DMS153 treated with DMSO at 0.1 percent for 48 hours (cell line): ENCODE measurements around the gene ZNF556.
"Not testable (repeated sequence)": the region's sequence is repeated elsewhere in the genome, so short reads cannot be mapped to it uniquely, and the experiment has no call there.

ENCODE experiments used
- DNase-seq: peaks from one replicate; lab custom pipeline; 2025; ENCODE audit not compliant: unreplicated experiment; lab: John Stamatoyannopoulos, UW

Gene ZNF556

DNA sequence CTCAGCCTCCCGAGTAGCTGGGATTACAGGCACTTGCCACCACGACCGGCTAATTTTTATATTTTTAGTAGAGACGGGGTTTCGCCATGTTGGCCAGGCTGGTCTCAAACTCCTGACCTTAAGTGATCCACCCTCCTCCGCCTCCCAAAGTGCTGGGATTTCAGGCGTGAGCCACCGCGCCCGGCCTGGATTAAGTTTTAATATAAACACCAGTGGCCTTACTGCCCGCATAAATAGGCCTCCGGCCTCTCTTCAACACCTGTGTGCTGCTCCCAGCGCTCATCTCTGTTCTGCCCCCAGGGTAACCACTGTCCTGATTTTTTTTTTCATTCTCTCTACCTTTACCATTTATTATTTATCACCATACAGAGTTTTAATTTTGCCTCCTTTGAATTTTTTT lies 36.2 kb downstream of the ZNF556 start:
- not testable (repeated sequence) for DNase-seq

DNA sequence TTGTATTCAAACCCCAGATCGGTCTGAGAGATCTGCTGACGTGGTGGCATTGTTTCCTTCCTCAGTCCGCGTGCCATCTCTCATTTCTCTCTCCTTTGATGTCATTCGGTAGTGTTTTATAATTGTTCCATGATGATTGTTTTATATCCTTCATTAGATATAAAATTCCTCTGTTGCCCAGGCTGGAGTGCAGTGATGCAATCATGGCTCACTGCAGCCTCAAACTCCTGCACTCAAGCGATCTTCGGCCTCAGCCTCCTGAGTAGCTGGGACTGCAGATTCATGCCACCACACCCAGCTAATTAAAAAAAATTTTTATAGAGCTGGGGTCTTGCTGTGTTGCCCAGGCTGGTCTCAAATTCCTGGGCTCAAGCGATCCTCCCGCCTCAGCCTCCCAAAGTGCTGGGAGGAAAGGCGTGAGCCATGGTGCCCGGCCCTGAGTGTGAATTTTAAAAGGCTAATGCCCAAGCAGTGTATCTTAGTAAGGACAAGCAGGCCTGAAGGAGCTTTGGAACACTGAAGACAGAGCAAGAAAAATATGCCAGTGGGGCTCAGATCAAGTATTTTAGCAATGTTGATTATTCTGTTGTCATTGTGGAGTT lies 38.9 kb downstream of the ZNF556 start:
- DNase-seq, result no peak

DNA sequence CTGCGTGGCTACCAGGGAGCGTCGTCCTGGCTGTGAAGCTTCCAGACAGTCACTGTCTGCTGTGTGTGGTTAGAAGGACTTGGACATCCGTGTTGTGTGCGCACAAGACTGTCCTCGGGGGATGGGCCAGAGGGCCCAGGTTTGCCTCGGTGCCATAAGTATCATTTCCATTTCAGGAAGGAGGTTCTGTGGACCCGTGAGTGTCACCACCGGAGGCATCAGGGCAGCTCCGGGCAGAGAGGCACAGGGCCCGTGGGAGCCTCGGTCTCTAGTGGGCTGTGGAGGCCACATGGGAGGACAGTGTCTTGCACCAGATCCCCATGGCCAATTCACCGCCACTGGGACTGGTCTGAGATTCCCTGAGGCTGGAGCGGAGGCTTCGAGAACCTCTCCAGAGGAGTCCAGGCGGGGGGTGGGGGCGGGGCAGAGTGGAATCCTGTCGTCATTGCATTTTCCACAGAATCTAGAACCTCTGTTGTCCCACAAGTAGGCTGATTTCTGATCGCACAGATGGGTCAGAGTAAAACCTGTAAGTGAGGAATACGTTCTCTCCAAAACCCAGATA lies 39.6 kb downstream of the ZNF556 start:
- DNase-seq, result no peak

DNA sequence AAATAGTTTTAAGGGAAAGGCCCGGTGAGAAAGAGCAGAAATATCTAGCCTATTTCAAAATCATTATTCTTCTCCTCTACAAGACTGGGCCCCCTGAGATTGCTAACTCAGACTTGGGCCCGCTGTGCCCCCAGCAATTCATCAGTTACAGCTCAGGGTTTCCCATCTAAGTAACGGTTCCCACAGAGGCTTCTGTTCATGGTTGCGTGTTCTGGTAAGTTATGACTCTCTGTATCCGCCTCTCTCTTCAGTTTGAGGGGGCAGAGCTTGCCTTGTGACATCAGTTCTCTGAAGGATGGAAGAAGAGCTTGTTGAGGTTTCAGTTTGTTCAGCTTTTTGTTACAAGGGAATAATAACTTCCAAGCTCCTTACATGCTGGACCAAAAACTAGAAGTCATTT lies 45.2 kb downstream of the ZNF556 start:
- no peak for DNase-seq

DNA sequence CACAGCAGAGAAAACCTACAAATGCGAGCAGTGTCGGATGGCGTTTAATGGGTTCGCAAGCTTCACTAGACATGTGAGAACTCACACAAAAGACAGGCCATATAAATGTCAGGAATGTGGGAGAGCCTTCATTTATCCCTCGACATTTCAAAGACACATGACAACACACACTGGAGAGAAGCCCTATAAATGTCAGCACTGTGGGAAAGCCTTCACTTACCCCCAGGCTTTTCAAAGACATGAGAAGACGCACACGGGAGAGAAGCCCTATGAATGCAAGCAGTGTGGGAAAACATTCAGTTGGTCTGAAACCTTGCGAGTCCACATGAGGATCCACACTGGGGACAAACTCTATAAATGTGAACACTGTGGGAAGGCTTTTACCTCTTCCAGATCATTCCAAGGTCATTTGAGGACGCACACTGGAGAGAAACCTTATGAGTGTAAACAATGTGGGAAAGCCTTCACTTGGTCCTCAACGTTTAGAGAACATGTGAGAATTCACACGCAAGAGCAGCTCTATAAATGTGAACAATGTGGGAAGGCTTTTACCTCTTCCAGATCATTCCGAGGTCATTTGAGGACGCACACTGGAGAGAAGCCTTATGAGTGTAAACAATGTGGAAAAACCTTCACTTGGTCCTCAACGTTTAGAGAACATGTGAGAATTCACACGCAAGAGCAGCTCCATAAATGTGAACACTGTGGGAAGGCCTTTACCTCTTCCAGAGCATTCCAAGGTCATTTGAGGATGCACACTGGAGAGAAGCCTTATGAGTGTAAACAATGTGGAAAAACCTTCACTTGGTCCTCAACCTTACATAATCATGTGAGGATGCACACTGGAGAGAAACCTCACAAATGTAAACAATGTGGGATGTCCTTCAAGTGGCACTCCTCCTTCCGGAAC lies 50.4 kb downstream of the ZNF556 start:
- DNase-seq, result no peak

DNA sequence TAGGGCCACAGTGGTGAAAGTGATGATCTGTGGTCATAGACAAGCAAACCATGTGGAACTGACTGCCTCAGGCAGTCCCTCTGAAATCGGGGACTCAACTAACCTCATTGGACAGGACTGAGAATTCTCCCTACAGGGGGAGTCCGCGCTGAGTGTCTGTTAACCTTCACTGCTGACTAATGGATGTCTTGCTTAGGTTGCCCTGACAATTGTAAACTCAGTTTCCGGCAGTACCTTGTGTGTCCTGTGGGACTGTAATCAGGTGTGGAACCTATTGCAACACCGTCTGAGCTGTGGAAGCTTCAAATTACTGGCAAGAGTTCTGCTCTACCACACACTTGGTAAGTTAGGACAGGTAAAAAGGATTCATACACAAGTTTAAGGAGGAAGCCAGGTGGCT lies 55.9 kb downstream of the ZNF556 start:
- DNase-seq, result no peak

DNA sequence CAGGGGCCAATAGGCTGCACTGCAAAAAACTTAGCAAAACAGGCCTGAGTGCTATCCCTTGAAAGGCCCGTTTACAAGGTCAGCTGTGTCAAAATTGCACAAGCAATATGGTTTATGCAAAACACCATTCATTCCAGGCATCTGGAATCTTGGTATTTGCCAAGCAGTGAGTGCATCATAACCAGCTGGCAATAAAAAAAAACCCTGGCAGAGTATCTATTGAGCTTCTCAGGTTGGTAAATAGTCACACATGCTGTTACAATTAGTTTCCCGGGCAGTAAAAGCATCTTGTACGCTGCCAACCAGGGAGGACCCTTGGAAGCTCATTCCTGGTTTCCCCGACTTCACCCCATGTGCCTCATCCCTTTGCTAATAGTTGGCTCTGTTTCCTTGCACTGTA lies 56.4 kb downstream of the ZNF556 start:
- no peak for DNase-seq

DNA sequence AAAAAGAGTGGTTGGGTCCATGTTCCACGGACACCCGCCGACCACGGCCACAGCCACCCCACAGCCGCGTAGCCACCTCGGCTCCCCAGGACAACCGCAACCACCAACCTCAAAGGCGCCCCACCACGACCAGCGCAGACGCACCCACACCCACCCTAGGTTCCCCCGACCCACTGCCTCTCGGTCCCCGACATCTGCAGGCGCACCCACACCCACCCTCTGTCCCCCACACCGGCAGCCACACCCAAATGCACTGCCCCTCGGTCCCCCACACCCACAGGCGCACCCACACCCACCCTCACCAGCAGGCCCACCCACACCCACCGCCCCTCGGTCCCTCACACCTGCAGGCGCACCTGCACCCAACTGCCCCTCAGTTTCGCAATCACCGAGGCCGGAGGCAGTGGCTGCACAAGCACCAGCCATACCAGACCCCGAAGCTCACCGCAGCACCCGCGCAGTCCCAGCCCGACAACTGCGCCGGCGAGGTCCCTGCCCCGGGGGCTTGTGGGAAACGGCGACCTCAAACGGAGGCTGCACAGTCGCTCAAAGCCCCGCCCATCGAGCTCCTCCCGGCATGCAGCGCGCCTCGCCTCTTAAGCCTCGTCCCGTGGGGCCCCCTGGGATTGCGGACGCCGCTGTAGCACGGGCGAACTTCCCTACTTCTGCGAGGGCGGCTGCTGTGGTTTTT lies 59.4 kb downstream of the ZNF556 start:
- DNase-seq, result no peak

DNA sequence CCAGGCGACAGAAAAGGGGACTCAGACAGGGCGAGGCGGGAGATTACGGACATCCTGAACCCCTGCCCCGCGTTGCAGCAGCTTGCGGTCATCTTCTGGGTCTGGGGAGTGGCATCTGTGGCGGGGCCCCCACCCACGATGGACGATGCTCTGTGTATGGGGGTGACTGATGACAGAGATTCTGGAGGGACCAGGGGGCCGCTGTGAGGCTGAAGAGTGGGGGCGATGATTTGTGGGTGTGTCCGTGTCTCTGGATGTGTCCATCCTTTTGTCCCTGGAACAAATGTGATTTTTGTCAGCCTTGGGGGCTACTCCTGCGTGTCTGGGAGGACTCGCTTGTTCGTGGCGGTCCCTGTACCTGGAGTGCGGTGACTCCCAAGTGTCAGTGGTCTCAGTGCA lies 59.9 kb downstream of the ZNF556 start:
- DNase-seq, result no peak
